ENCODE measurements around the gene GJA4.

Gene GJA4

GRCh38 chr1:34792868-34793727 is at the start of gene GJA4:
Gene GJA4 (plus strand): TSS chr1:34792999. CDS start chr1:34794214, 1,215 bp downstream.
- Histone ChIP-seq H3K4me2 (ENCODE audit: low read length) (no peak within 1 kb of the TSS), H3K4me1 (ENCODE audit: insufficient read depth, low read length, severe bottlenecking) (no peaks in the 10 kb centered on the region), H3K9me2 (ENCODE audit: low read depth, low read length) (no peaks in the 10 kb centered on the region), H3K36me3 (ENCODE audit: insufficient read depth, low read length) (no peaks in the 10 kb centered on the region), H3K9ac (ENCODE audit: low read length) (no peak within 1 kb of the TSS), H3K9me3 (ENCODE audit: low read length) (no peaks in the 10 kb centered on the region), H3F3A (ENCODE audit: insufficient read depth, low read length) (no peaks in the 10 kb centered on the region), H3K27ac (ENCODE audit: low read depth, low read length, poor library complexity, severe bottlenecking) (no peak within 1 kb of the TSS), H3K27me3 (ENCODE audit: insufficient read depth, low read length) (peaks cover 16% of the 10 kb centered on the region), H3K79me2 (ENCODE audit: insufficient read depth, low read length) (no peaks in the 10 kb centered on the region), H3K4me3 (ENCODE audit: low read depth, low read length, poor library complexity, severe bottlenecking) (no peak within 1 kb of the TSS), H2AFZ (ENCODE audit: low read length) (no peak within 1 kb of the TSS), H4K20me1 (ENCODE audit: insufficient read depth, low read length) (no peaks in the 10 kb centered on the region)
- TF ChIP-seq CTCF (IDR thresholded peaks at IDR 0.05; ENCODE audit: low read length): no peak
- no peak for TF ChIP-seq EZH2 (IDR thresholded peaks at IDR 0.05; ENCODE audit: borderline replicate concordance, low read length)

- Histone ChIP-seq H3K4me3 (ENCODE audit: low read depth, low read length, poor library complexity, severe bottlenecking) (no peak overlapping the region), H3K79me2 (ENCODE audit: insufficient read depth, low read length) (no peaks in the 10 kb centered on the region), H3K27me3 (ENCODE audit: insufficient read depth, low read length) (no peaks in the 10 kb centered on the region), H3K4me1 (ENCODE audit: insufficient read depth, low read length, severe bottlenecking) (no peaks in the 10 kb centered on the region), H3K9me3 (ENCODE audit: low read length) (no peaks in the 10 kb centered on the region), H3F3A (ENCODE audit: insufficient read depth, low read length) (no peaks in the 10 kb centered on the region), H4K20me1 (ENCODE audit: insufficient read depth, low read length) (no peaks in the 10 kb centered on the region), H3K36me3 (ENCODE audit: insufficient read depth, low read length) (no peaks in the 10 kb centered on the region), H2AFZ (ENCODE audit: low read length) (no peak overlapping the region), H3K9me2 (ENCODE audit: low read depth, low read length) (no peaks in the 10 kb centered on the region), H3K27ac (ENCODE audit: low read depth, low read length, poor library complexity, severe bottlenecking) (no peak overlapping the region), H3K9ac (ENCODE audit: low read length) (no peak overlapping the region), H3K4me2 (ENCODE audit: low read length) (no peak overlapping the region)
- TF ChIP-seq CTCF (IDR thresholded peaks at IDR 0.05; ENCODE audit: low read length): no peak
These were observed 49.0 kb upstream of the GJA4 start for GRCh38 chr1:34743775-34744174.

GRCh38 chr1:34744851-34745250 is 47.9 kb upstream of the GJA4 start:
- no peak overlapping the region for H3K4me2 ChIP-seq (ENCODE audit: low read length)
- no peaks in the 10 kb centered on the region for H3K4me1 ChIP-seq (ENCODE audit: insufficient read depth, low read length, severe bottlenecking)
- H3K9ac ChIP-seq (ENCODE audit: low read length): no peak overlapping the region
- no peak overlapping the region for H2AFZ ChIP-seq (ENCODE audit: low read length)
- no peaks in the 10 kb centered on the region for H4K20me1 ChIP-seq (ENCODE audit: insufficient read depth, low read length)
- H3K4me3 ChIP-seq (ENCODE audit: low read depth, low read length, poor library complexity, severe bottlenecking): no peak overlapping the region
- H3K27ac ChIP-seq (ENCODE audit: low read depth, low read length, poor library complexity, severe bottlenecking): no peak overlapping the region
- no peaks in the 10 kb centered on the region for H3K79me2 ChIP-seq (ENCODE audit: insufficient read depth, low read length)
- H3K9me2 ChIP-seq (ENCODE audit: low read depth, low read length): no peaks in the 10 kb centered on the region
- TF ChIP-seq EZH2 (IDR thresholded peaks at IDR 0.05; ENCODE audit: borderline replicate concordance, low read length): no peak
- no peak for TF ChIP-seq CTCF (IDR thresholded peaks at IDR 0.05; ENCODE audit: low read length)
- H3K27me3 ChIP-seq (ENCODE audit: insufficient read depth, low read length): no peaks in the 10 kb centered on the region
- H3F3A ChIP-seq (ENCODE audit: insufficient read depth, low read length): no peaks in the 10 kb centered on the region
- H3K9me3 ChIP-seq (ENCODE audit: low read length): no peaks in the 10 kb centered on the region
- no peaks in the 10 kb centered on the region for H3K36me3 ChIP-seq (ENCODE audit: insufficient read depth, low read length)
